CD4-positive, alpha-beta T cell treated with Interleukin-6 for 4 hours (primary cell): ENCODE data around the gene NOTO.

Experiments
- DNase-seq: peaks from one replicate; pipeline ENCODE4 v3.0.0-alpha.2; 2020; ENCODE audit warnings: mixed read lengths

Gene NOTO

GRCh38 chr2:73235315-73236028 lies 33.1 kb downstream of the NOTO start:
- DNase-seq = no peak

GRCh38 chr2:73237168-73237567 lies 34.8 kb downstream of the NOTO start:
- no peak for DNase-seq

- no peak for DNase-seq
Measured at GRCh38 chr2:73238149-73238548, 35.8 kb downstream of the NOTO start.

GRCh38 chr2:73238976-73239375 lies 36.6 kb downstream of the NOTO start:
- DNase-seq = no peak

- DNase-seq = no peak
Measured at GRCh38 chr2:73239776-73240175, 37.4 kb downstream of the NOTO start.

- DNase-seq = no peak
Measured at GRCh38 chr2:73243884-73244570, 41.7 kb downstream of the NOTO start.

- DNase-seq = no peak
Measured at GRCh38 chr2:73244580-73244979, 42.2 kb downstream of the NOTO start.

- no peak for DNase-seq
Measured at GRCh38 chr2:73246850-73247249, 44.5 kb downstream of the NOTO start.

GRCh38 chr2:73249636-73250035 lies 47.3 kb downstream of the NOTO start:
- DNase-seq = no peak

GRCh38 chr2:73250872-73251846 lies 48.8 kb downstream of the NOTO start:
- no peak for DNase-seq

- no peak for DNase-seq
Measured at GRCh38 chr2:73252238-73253027, 50.1 kb downstream of the NOTO start.

- no peak for DNase-seq
Measured at GRCh38 chr2:73253400-73253799, 51.0 kb downstream of the NOTO start.

GRCh38 chr2:73253901-73254300 lies 51.5 kb downstream of the NOTO start:
- no peak for DNase-seq

GRCh38 chr2:73254343-73255006 lies 52.1 kb downstream of the NOTO start:
- DNase-seq = no peak

- DNase-seq = no peak
Measured at GRCh38 chr2:73255007-73255644, 52.8 kb downstream of the NOTO start.

- no peak for DNase-seq
Measured at GRCh38 chr2:73255907-73256617, 53.7 kb downstream of the NOTO start.

- no peak for DNase-seq
Measured at GRCh38 chr2:73256618-73256922, 54.2 kb downstream of the NOTO start.

- no peak for DNase-seq
Measured at GRCh38 chr2:73257021-73257420, 54.6 kb downstream of the NOTO start.

GRCh38 chr2:73257425-73258125 lies 55.2 kb downstream of the NOTO start:
- DNase-seq = peak; percentile 60

- DNase-seq = no peak
Measured at GRCh38 chr2:73258186-73258912, 56.0 kb downstream of the NOTO start.
